Stimulated activated CD8-positive, alpha-beta memory T cell treated with anti-CD3 and anti-CD28 coated beads, Interleukin-12 subunit alpha, Interleukin-12 subunit beta, amount 100 ng/mL, for 24 hours (primary cell): ENCODE measurements around the gene GUCA2A.
A peak's percentile ranks its signal among the peaks of the same experiment; 100 is the strongest.

Experiments
- DNase-seq: peaks from one replicate; pipeline ENCODE4 v3.0.0-alpha.2; 2020; ENCODE audit errors: extremely low read depth

Gene GUCA2A

DNA sequence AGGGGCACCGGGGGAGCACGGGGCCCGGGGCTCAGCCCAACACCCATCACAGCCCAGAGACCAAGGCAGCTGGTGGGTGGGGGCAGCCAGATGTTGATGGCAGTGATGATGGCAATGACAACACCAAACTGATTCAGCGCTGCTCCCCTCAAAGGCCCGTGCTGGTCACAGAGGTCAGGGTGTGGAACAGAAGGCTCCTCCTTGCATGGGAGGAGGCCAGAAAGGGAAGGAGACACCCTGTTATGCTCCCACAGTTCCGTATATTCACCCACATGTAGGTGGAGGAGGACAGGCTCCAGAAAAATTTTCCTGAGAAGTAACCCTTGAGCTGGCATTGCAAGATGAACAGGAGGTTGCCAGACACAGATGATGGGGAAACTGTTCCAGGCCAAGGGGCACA, 10.9 kb downstream of the GUCA2A start:
- DNase-seq, result no peak

DNA sequence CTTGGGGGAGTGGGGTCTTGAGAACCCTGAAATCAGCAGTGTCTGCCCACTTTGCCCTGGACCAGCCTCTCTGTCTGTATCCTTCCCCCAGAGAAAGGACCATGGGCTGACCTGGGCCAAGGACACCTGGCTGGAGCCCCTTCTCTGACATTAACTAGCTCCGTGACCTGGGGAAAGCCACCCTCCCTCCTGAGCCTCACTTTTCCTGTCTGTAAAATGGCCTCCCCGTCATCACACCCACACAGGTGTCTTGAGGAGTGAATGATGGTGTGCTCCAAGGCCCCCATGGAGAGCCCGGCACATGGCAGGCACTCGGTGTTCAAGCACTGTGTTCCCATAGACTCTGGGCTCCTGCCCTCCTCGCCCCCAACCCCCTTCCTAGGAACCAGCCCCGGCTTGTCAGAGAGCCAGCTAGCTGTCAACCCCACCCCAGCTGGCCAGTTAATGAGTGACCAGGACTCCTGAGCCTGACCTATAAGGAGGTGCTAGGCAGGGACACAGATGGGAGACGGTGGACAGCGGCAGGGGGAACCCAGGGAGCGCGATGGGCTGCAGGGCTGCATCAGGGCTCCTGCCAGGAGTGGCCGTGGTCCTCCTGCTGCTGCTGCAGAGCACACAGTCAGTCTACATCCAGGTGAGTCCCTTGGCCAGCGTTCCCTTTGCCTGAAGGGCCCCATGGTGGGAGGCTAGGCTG, 11.5 kb downstream of the GUCA2A start, which contains the start of gene GUCA2B:
TSS of gene GUCA2B (plus strand) at position 504 of the 694 bp plus-strand sequence. CDS start at position 545, 41 bp downstream.
- DNase-seq, result no peak

DNA sequence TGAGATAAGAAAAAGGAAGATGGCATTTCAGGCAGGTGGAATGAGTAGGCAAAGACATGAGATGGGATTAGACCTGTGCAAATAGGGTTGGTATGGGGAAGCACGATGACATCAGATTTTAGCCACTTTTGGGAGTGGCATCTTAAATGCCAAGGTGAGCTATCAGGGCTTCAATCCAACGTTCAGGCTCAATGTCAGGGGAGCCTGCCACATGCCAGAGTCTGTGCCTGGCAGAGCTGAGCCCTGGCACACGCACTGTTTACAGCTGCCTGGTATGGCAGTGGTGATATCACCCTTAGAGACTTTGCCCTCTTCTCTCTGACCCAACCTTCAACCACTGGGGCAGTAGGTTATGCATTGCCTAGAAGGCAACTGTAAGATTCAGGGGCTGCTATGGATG, 12.4 kb downstream of the GUCA2A start:
- DNase-seq, result no peak

DNA sequence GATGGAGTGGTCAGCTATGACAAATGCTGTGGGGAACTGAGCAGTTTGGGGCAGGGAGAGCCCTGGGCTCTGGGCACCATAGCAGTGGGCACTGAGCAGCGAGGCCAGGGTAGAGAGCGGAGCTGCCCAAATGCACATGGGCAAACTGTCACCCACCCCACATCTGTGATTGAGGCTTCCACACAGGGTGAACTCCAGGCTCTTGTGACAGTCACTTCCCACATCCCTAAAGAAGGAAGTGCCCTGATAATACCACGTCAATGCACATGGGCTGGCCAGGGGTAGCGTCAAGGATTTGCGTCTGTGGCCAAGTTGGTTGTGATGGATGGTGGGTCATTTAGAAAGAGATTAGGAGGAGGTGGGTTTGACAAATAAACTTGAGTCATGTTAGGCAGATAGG, 13.9 kb downstream of the GUCA2A start:
- DNase-seq, result no peak

DNA sequence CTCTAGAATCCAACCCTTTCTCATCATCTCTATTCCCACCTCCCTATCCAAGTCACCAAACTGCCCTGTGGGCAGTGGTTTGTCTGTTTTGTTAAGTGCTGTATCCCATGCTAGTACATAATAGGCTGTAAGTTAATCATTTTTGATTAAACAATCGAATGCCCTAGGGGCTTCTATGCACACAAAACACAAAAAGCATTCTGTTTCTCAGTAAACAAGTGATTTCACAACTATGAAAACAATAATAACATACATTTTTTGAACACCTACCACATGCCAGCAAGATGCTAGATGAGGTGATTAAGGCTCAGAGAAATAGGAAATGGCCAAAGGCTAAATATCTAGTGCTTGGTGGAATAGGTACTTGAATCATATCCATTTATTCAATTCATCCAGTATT, 16.4 kb downstream of the GUCA2A start:
- no peak for DNase-seq

DNA sequence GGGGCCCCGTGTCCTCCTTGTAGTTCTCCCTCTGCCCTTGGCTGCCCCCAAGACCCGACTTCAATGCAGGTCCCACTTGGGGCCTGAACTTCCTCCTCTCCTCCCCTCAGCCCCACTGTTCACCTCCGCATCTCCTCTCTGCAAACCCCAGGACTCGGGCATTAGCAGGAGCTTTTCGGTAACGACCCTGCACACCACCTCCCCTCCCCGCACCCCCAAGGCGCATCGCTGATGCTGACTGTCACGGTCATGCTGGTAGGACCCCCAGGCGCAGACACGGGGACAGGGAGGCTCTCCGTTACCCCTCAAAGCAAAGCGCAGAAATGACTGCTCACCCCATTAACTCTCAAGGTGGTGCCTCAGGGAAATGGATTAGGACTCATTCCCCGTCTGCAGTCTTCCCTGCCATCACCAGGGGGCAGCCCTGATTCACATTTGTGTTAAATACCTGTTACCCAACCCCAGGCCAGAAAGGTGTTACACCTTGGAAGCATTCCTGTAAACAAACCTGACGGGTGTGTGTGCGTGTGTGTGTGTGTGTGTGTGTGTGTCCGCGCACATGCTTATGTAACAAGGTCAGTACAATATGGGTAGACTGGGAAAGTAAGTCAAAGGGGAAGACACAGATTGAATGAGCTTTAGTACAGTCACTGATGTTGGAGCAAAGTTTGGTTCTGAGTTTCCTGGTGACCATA, 17.8 kb downstream of the GUCA2A start:
- DNase-seq, result peak; percentile 16

DNA sequence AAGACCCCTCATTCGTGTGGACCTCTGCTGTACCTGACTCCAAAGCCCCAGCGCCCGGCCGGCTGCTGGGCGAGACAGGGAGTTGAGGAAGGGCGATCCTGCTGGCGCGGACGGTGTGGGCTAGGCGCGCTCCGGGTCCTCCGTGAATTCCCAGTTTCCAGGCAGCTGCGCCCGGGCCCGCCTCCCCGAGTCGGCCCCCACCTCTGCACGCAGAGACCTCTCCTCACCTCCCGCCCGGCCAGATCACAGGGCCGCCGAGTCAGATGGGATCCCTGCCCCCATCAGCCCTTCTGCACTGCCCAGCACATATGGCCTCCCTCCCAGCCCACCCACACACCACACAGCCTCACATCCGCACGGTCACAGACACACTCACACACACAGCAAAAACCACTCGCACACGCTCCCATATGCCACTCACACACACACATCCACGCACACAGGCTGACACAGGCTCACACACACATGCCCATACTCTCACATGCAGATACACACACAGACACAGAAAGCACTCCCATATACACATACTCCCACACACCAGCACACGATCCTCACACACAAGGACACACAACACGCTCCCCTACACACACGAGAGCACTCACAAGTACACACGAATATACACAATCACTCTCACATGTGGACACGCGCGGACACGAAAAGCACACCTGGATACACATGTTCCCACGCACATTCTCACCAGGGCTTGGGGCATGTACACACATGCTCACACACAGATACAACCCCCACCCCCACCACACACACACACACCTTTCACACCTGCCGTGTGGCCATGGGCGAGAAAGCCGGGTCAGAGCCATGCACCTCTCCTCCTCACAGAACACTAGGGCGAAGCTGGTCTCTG, 18.6 kb downstream of the GUCA2A start:
- DNase-seq, result no peak

DNA sequence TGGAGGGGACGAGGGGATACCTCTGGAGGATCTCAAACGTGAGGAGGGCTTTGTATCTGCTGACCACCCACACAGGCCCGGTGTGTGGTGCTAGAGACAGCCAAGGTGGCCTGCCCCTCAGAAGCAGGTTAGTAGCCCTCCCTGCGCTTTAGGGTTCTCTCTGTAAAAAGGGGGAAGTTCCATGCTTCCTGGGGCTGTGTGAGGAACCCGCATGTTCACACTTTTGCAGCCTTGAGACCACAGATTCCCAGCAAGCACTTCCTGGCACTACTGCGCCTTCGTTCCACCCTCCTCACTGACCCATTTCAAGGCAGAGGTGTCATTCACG, 19.2 kb downstream of the GUCA2A start:
- DNase-seq, result no peak

DNA sequence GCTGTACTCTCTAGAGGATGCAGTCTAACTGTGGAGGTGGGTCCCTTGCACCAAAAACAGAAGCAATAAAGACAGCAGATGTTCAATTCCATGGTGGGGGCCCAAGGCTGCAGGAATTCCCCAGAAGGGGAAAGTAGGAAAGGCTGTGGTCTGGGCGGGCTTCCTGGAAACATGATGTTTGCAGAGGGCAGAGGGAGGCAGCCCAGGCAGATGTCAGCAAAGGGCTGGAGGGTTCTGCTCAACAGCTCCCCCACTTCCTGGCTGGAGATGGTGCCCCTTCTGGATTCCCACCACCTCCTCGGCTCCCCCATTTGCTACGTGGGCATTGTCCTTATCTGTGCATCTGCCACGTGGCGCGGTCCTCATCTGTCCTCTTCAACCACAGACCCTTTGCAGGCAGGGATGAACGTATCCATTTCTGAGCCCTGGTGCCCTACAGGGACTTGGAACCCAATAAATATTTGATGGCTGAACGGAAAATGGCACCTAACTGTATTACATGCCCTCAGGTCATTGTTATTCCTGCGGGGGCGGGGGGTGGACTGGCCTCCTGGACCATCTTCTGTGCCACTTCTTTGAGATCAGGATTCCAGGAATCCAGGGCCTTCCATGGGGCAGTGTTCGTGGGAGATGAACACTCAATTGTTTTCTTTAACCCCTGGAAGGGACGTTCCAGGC, 19.7 kb downstream of the GUCA2A start:
- DNase-seq, result no peak

DNA sequence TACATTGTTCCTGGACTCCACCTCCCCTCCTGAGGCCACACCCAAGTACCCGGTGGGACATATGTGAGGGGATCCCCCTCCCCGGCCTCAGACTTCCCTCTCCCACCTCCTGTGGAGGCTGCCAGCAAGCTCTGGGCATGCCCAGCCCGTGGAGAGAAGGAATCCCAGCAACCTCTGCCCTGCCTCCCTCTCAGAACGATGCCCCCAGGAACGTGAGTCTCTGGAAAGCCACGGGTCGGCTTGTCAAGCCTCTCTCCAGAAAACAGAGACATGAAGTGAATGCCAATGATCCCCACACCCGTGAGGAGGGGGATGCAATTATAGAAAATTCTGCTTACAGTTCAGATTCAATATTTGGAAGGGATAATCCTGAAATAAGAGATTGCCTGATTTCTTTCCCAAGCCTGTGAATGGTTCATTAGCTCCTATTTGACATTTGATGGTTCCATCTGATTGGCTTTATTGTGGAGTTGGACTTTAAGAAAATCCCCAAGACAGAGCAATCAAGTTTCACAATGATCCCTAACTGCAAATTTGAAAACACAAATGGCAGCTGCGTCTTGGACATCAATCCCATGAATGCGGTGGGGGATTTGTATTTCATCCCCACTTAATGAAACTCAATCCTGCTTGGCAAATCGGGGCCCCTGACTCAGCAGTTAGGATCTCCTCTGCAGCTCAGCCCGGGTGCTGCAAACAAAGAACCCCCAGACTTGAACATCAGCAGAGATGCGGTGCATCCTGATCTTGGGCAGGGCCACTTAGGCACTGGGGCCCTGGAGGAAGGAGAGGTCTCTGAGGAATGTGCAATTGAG, 20.4 kb downstream of the GUCA2A start:
- DNase-seq, result no peak

DNA sequence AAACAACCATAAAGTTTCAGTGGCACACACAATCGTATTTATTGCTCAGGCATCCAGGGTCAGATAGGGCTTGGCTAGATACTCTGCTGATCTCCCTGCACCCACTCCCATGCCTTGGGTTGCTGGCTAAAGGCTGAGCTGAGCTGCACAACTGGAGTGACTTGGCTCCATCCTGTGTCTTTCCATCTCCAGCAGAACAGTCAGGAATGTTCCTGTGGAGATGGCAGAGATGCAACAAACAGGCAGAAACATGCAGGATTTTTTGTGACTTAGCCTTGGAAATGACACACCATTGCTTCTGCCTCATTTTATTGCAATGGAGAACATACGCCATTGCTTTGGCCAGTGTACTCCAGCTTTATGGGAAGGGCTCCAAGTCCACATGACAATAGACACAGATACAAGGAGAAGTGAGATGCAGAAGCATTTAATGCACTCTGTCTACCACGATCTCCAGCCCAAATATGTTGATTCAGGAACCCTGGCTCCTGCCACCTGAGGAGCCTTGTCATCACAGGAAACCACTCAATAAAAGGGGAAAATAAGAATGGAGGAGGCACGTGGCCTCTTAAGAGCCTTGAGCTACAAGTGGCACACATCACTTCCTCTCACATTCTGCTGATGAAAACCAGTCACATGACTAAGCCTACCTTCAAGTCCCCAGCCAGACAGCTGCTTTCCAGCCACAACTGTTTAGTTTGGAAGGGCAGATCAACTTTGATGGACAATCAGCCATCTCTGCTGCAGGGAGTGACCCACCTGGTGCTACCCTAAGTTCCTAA, 21.5 kb downstream of the GUCA2A start:
- DNase-seq, result no peak

DNA sequence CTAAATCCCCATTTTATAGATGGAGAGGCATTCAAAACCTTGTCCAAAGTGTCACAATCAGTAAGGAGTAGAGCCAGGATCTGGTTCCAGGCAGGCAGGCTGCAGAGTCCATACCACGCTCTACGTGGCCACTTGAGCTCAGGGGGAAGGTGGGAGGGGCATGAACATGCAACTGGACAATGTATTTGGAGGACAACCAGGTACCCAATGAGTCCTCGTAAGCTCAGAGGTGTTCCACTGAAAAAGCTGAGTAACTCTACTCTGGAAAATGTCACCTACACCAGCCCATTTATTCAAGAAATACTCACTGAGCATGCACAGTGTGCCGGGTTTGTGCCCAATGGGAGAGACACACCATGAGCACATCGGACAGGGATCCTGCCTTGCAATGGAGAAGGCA, 22.6 kb downstream of the GUCA2A start:
- DNase-seq, result no peak

DNA sequence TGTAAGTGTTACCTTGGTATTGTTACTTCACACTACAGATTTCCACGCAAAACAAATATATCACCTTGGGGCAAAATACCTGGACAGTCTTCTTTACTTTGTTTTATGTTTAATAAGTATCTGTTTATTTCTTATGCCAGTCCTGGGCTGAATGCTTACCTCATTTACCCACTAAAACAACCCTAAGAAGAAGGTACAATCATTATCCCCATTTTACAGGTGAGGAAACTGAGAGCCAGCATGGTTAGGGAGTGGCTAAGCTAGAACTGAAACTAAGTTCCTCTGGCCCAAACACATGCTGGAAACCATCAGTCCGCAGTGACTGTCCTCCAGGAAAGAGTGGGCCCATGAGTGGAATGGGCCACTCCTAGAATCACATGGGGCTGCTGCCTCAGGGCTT, 24.4 kb downstream of the GUCA2A start:
- DNase-seq, result no peak

DNA sequence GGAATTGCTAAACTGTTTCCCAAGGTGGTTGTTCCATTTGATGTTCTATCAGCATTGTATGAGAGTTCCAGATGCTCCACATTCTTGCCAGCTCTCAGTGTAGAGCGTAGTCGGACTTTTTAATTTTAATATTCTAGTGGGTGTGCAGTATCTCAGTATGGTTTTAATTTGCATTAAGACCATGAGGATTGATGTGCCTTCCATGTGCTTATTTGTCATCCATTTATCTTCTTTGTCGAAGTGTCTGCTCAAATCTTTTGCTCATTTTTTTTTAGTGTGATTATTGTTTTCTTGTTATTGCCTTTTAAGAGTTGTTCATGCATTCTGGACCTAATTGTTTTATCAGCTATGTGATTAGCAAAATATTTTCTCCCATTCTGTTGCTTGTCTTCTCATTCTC, 25.1 kb downstream of the GUCA2A start:
- DNase-seq, result no peak

DNA sequence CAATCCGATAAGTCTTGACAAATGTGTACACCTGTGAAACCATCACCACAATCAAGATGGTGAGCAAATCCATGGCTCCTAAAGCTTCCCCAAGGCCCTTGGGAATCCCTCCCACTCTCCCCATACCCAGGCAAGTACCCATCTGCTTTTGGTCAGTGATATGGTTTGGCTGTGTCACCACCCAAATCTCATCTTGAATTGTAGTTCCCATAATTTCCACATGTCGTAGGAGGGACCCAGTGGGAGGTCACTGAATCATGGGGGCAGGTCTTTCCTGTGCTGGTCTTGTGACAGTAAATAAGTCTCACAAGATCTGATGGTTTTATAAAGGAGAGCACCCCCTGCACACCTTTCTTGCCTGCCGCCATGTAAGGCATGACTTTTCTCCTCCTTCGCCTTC, 26.0 kb downstream of the GUCA2A start:
- no peak for DNase-seq

DNA sequence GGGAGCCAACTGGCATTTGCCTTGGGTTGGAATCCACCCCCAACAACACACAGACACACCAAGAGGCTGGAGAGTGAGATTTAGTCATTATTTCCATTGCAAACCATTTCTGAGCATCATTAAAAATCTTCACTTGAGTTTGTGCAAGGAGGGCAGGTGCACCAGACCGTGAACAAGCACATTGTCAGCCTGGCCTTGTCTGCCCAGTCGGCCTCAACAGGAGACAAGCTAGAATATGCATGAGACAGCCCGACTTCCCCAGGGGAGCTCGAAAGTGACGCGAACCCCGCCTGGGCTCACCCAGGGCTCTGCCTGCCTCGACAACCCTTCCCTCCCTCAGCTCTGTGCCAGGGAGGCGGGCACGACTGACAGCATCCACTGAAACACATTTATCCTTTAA, 26.8 kb downstream of the GUCA2A start:
- no peak for DNase-seq

DNA sequence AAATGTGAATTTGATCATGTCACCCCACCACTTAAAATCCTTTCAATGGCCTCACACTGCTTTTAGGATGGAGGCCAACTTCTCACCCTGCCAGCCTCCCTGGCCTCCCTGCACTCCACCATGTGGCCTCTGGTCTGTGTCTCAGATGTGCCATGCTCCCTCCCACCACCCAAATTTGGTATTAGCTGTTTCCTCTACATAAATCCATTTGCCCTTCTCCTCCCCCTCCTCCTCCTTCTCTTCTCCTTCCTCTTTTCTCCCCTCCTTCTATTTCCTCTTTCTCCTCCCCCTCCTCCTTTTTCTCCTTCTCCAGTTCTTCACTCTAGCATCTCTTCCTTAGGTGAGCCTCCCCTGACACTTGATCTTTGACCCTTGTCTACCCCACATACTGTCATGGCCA, 28.1 kb downstream of the GUCA2A start:
- no peak for DNase-seq

DNA sequence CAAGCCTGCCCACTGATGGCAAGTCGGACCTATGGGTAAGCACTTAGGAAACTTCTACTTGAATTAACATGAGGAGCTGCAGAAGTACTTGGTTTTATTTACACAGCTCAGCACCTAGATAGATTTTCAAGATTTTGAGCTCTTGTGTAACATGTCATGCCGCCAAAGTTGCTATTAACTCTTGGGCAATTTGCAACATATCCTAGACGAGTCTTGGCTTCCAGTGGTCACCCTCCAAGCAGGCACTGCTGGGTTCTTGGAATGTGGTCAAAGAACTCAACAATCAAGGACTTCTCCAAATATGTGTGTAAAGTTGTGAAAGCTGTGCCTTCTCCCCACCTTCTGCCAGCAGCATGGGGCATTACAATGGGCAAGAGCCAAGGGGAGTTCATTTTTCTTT, 29.1 kb downstream of the GUCA2A start:
- no peak for DNase-seq

DNA sequence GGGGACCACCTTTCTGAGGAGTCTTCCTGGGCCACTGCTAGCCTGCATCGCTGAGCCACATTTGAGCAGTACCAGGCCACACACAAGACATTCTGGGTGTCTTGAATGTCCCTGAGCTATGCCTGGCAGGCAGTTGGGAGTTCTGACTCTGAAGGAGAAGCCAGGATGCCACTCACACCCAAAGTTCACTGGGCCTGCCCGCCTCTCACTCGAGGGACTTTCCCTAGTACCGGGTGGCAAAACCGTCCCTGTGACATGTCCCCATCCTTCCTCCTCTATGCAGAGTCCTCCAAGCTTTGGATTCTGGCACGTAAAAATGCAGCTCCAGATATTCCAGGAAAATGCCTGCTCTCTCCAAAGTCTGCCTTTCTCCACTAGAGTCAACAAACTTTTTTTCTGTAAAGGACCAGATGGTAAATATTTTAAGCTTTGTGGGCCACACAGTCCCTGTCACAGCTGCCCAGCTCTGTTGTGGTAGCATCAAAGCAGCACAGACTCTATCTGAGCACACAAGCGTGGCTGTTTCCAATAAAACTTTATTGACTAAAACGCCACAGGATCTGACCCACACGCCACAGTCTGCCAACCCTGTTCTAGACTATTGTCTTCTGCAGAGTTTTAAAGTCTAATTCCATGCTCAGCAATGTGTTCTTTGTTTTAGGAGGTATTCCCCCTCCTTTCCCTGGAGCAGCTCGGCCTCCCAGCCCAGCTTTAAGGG, 30.6 kb downstream of the GUCA2A start:
- no peak for DNase-seq

DNA sequence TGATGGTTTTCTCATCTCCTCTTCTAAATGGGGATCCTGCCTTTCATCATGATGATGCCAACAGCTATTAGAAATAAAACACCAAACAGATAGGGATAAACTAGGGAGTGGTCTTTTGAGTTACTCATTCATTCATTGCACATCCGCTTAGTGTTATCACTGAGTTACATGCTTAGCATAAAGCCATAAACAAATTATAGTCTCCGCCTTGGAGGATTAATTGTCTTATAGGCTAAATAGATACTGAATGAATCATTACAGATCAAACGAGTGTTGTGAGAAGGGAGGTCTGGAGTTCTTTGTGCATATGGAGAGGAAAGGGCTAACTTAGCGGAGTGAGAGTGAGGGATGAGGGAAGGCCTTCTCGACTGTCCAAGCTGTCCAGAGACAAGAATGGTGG, 31.2 kb downstream of the GUCA2A start:
- DNase-seq, result no peak
